Daoy (cell line): ENCODE measurements around the gene DDX47. TPM values are rescaled to one million over a fixed set of nuclear protein-coding genes. Genes with fewer than 3 reads are reported as not detected.
"Not testable (repeated sequence)": the region's sequence is repeated elsewhere in the genome, so short reads cannot be mapped to it uniquely, and the experiment has no call there.

Source experiments
- DNase-seq: peaks from one replicate; pipeline ENCODE4 v3.0.0-alpha.2; 2015; ENCODE audit warnings: low read depth
- total RNA-seq: library from RNA; depleted of rRNA; stranded (reverse); fragments of >200 nt; shearing (Covaris generic); gene quantifications from 2 replicates; pipeline ENCODE4 v1.2.3, GENCODE V29; 2014

Gene DDX47
- total RNA-seq, 1 experiment from 2014 or later: 269 TPM

DNA sequence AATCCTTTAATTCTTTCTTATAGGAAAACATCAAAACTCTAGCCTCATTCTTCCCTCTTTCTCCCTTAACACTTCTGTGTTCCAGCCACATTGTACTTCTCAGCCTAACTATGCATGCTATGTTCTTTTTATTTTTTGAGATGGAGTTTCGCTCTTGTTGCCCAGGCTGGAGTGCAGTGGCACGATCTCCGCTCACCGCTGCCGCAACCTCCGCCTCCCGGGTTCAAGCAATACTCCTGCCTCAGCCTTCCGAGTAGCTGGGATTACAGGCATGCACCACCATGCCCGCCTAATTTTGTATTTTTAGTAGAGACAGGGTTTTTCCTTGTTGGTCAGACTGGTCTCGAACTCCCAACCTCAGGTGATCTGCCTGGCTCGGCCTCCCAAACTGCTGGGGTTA is 7.2 kb downstream of the DDX47 start:
- DNase-seq: not testable (repeated sequence)

DNA sequence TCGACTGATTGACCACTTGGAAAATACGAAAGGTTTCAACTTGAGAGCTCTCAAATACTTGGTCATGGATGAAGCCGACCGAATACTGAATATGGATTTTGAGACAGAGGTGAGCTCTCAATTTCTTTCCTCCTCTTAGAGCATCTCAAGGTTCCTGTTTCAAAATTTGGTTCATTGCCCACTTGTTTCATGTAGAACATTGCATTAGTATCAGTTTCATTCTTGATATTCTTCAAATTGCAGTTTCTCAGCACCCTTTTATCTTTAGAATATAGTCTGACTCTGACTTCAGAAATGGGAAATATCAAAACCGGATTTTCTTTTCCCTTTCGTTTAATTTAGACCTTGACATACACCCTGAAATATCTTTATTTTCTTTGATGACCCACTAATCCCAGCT is 8.8 kb downstream of the DDX47 start:
- DNase-seq: no peak

DNA sequence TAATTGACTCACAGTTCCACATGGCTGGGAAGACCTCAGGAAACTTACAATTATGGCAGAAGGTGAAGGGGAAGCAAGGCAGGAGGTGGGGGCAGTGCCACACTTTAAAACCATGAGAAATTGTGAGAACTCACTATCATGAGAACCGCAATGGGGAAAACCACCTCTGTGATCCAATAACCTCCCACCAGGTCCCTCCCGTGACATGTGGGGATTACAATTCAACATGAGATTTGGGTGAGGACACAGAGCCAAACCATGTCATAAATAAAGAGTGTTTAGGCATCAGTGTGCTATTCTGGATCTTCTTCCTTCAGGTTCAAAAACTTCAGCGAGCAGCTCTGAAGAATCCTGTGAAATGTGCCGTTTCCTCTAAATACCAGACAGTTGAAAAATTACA is 9.7 kb downstream of the DDX47 start:
- peak; percentile 90 for DNase-seq

DNA sequence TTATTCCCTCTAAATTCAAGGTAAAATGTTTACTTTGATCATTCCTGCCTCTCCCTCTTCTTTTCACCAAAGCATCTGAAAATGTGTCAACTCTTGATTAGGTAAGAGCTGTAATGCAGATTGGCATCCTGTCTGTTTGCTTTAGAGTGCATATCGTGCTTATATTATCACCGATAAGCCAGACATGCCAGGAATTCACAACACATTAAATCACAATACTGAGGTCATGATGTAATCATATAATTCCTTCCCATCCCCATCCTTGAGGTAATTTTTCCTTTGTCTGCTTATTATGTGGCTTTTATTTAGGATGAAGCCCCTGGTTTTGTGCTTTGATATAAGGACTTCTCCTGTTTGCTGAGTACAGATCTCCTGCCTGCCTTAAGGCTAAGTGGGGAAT is 10.2 kb downstream of the DDX47 start:
- peak; percentile 90 for DNase-seq

DNA sequence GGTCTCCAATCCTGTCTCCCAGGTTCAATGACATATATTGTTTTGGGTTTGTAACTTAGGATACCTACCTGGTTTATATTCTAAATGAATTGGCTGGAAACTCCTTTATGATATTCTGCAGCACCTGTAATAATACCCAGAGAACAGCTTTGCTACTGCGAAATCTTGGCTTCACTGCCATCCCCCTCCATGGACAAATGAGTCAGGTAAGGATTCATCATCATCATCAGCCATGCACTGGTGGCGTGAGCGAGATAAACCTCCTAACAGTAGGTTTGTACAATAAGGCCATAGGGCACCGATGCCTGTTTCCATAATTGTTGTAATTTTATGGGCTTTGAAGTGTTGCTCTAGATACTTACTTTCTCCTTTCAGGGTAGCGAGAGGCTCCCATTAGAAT is 10.7 kb downstream of the DDX47 start:
- DNase-seq: peak; percentile 81

DNA sequence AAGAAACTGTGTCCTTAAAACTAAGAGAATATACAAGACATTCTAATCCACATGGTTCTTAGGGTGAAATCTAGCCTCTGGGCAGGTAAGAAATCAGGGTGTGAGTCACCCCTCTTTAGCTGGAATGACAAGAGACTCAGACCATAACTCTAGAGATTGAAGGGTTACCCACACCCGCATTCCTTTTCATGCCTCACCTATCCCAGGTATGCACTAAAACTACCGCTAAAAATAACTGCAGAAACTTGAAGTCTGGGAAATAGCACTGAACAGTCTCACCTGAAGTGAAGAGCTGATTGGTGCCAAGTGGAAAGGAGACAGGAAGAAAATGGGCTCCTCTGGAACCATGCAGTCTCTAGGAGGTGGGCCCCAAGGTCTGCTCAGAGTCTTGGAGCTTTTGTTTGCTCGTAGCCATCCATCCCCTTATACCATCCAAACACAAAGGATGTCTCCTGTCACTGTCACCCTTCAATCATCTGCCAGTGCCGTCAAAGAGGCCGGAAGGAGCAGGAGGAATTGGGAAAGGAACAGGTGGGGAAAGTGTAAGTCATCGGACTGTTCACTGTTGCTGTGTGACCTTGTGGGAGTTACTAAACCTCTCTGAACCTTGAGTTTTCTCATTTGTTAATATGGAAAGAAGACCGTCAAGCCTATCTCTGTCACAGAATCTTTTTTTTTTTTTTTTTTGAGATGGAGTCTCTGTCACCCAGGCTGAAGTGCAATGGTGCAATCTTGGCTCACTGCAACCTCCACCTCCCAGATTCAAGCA is 22.4 kb downstream of the DDX47 start:
- DNase-seq: peak; percentile 72

DNA sequence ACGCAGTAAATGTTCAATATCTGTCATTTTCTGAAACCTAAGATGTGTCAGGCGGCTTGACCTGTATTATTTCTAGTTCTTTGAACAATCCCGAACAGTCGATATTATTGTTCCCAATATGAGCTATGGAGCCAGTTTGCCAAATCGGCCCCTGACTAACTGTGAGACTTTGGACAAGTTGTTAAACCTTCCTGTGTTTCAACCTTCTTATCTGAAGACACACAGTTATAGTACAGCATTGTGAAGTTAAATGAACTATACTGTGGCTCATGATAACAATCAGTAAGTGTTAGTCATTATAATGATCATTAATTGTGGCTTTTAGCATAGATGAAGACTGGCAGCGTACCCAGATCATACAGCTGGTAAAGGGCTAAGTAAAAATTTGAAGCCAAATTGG is 23.4 kb downstream of the DDX47 start:
- DNase-seq: no peak

DNA sequence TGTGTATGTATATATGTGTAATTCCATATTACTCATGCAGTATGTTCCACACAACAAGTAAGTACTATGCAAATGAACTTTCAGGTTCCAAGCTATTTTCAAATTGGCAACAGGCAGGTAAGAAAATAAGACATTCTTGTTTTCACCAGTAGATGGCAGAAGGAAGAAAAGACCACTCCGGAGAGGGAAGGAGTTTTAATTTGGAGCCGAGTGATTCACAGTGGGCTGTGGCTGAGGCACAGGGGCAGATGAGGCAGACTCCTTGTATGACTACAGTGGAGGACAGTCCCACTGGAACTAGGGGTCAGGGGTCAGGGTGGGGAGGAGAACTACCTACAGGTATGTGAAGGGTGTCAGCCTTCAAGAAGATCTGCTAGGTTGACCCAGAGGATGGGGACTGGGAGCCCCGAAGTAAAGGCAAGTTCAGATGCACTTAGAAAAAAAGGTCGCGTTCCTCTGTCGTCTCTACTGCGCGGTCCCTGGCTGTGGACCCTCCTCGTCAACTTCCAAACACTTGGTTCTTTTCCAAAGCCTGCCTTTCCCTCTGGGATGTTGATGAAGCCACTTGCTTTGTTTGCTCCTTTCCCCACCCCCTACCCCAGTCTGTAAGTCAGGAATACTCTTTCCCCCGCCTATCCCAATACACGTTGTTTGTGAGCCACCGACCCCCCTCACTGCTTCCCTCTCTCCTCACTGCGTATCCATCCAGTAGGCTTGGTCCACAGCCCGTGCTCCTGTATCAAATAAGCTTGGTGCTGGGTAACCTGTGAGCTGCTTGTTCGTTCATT is 24.1 kb downstream of the DDX47 start:
- peak; percentile 83 for DNase-seq

DNA sequence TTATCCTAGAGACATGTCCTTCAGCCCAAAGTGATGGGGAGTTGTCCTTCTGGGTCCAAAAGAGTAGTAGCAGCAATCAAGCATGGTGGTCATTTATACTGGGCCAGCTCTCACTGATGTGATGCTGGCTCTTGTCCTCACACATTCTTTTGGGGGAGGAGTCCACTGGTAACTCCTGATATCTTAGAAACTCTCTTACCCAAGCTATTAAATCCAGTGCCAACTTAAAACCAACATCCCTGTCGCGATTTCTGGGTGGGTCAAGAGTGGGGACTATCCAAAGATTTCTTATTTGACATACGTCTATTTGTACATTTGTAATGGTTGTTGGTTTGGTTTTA is 24.6 kb downstream of the DDX47 start:
- DNase-seq: no peak

DNA sequence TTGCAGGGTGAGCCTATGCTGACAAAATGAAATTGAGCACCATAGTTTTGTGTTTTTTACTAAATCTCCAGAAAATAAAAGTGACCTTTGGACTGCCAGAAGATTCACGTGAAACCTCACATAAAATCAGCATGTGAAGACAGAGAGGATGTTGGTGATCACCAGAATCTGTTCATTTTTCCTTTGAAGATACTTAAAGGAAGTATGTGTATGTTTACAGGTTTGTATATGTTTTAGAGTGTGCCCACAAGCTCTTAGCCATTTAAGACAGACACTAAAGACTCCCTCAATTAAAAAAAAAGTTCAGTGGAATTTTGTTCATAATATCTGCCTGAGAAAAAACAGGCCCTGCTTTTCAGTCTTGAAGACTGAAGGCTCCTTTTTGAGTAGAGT is 25.9 kb downstream of the DDX47 start:
- DNase-seq: no peak

DNA sequence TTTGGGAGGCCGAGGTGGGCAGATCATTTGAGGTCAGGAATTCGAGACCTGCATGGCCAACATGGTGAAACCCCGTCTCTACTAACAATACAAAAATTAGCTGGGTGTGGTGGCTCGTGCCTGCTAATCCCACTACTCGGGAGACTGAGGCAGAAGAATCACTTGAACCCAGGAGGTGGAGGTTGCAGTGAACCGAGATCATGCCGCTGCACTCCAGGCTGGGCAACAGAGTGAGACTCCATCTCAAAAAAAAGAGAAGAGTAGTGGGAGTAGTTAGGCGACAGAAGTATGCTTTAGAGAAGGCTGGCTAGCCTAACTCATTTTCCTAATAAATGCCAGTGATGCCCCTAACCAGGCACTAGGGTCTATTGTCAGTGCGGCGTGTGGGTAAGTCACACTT is 26.3 kb downstream of the DDX47 start:
- DNase-seq: not testable (repeated sequence)

DNA sequence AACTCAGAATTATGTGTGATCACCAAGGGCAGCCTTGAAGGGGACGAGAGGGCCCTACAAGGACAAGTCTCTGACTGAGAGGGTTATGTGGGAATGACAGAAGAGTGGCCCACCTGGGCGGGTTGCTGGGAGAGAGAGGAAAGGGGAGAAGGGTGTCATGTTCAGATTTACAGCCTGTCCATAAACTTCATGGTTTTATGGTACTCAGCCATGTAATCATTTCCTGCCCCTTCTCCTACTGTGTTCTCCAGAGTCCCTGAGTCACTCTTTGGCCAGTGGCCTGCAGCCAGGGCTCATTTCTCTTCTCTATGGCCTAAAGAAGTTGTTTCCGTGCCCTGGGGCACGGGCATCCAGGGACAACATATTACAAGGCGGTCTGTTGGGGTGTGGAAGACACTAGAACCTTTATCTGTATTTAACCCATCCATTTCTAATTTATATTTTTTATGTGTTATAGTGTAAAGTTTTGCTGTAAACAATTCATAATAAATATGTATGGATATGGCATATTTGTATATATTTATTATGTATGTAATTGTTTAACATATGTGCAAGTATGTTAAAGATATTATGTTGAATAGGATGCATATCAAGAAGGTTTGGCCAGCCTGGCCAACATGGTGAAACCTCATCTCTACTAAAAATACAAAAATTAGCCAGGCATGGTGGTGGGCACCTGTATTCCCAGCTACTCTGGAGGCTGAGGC is 26.9 kb downstream of the DDX47 start:
- DNase-seq: peak; percentile 93

DNA sequence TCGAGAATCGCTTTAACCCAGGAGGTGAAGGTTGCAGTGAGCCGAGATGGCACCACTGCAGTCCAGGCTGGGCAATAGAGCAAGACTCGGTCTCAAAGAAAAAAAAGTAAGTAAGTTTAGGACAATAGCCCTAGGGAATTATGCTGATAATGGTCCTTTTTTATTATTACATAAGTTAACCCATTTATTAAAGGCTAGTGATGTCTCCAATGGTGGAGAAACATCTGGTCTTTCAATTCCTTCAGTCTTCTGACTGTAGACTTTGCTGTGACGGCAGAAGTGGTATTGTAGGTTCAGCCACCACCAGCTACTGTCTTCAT is 27.4 kb downstream of the DDX47 start:
- DNase-seq: no peak

DNA sequence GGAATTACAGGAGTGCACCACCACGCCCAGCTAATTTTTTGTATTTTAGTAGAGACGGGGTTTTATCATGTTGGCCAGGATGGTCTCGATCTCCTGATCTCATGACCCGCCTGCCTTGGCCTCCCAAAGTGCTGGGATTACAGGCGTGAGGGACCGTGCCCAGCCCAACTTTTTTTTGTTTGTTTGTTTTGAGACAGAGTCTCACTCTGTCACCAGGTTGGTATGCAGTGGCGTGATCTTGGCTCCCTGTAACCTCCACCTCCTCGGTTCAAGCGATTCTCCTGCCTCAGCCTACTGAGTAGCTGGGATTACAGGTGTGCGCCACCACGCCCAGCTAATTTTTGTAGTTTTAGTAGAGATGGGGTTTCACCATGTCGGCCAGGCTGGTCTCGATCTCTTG is 28.3 kb downstream of the DDX47 start:
- DNase-seq: not testable (repeated sequence)

DNA sequence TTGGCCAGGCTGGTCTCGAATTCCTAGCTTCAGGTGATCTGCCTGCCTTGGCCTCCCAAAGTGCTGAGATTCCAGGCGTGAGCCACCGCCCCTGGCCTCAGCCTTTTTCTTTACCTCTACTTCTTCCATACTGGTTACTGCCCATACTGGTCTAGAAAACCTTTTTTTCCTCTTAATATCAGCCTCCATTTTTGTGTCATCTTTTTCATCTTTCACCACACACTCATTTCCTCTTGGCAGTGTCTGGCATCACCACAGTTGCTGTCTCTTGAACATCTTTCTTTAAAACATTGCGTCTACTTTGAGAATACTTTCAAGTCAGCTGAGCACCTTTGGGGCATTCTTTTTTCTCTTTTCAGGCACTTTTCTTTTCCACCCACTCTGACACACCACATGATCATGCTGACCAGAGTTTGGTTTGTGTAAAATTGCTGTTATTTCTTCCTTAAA is 32.7 kb downstream of the DDX47 start:
- DNase-seq: no peak

DNA sequence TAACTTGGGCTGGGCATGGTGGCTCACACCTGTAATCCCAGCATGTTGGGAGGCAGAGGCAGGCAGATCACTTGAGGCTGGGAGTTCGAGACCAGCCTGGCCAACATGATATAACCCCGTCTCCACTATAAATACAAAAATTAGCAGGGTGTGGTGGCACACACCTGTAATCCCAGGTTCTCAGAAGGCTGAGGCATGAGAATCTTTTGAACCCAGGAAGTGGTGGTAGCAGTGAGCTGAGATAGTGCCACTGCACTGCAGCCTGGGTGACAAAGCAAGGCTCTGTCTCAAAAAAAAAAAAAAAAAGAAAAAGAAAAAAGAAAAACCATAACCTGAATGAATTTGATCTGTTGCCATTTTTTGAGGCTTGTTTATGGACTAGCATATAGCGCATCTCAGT is 33.6 kb downstream of the DDX47 start:
- DNase-seq: not testable (repeated sequence)

DNA sequence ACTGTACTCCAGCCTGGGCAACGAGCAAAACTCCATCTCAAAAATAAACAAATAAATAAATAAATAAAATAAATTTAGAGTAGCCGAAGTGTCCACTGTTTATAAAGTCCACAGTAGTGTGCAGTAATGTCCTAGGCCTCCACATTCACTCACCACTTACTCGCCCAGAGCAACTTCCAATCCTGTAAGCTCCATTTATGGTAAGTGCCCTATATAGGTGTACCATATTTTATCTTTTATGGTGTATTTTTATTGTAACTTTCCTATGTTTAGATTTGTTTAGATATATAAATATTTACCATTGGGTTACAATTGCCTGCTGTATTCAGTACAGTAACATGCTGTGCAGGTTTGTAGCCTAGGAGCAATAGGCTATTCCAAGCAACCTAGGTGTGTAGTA is 40.3 kb downstream of the DDX47 start:
- no peak for DNase-seq

DNA sequence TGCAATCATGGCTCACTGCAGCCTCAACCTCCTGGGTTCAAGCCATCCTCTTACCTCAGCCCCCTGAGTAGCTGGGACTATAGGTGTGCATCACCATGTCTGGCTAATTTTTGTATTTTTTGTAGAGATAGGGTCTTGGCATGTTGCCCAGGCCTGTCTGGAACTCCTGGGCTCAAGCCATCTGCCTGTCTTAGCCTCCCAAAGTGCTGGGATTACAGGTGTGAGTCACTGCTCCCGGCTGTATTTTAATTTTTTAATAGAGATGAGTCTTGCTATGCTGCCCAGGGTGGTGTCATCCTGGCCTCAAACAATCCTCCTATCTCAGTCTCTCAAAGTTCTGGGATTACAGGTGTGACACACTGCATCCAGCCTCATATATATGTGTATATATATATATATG is 46.5 kb downstream of the DDX47 start:
- DNase-seq: peak; percentile 59

DNA sequence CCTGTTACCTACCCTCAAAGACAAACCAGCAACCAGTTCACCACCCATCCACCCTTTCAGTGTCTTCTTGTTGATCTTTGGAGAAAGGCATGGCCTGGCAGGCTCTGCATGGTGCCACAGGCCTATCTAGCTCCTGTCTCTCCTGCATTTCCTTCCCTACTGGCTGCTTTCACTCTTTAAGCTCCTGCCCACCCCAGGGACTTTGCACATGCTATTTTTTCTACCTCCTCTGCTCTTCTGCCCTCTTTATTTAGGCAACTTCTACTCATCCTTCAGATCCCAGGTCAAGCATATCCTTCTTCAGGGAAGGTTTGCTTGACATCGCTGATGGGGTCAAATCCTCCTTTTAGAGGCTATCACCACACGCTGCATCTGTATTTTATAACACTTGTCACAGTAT is 51.1 kb downstream of the DDX47 start:
- DNase-seq: no peak

DNA sequence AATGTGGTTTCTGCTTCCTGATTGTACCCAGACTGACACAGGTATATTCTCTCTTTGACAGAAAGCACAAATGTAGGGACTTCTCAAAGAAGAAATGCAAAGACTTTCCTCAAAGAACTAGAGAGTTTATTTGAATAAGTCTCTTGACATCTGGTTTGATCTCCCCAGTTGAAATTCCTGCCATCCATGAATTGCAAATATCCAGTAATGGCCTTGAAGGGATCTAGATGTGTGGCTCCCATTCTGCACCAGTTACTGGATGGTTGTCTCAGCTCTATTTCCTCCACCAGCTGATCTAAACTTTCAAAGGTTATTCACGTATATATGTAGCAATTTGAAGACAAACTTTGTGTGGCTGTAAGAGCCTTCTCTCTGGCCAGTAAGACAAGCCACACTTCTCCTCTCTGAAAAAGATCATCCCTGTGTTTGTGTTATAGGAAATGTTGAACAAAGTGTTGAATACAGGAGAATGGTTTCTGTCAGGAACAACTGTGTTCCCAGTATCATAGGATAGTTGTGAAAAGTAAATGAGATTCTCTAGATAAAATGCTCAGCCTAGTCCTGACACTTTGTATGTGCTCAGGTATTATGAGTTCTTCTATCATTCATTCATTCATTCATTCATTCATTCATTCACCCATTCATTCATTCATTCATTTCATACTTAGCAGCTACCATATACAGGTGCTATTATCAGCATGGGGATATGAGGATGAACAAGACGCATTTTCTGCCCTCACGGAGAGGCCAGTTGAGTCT is 55.5 kb downstream of the DDX47 start:
- DNase-seq: no peak

DNA sequence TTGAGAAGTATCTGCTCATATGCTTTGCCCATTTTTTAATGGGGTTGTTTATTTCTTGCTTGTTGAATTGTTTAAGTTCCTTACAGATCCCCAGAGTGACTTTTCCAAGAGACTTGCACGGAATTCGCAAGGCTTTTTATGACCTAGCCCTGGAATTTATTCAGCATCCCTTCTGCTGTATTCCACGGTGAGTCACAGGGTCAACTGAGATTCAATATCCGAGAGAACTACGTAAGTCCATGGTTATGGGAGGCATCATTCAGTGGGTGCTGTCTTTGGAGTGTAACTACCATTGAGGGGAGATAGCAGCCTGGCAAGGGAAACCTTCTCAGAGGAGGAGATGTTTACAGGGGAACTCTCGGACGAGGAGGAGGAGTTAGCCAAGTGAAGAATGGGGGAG is 57.3 kb downstream of the DDX47 start:
- peak; percentile 80 for DNase-seq

DNA sequence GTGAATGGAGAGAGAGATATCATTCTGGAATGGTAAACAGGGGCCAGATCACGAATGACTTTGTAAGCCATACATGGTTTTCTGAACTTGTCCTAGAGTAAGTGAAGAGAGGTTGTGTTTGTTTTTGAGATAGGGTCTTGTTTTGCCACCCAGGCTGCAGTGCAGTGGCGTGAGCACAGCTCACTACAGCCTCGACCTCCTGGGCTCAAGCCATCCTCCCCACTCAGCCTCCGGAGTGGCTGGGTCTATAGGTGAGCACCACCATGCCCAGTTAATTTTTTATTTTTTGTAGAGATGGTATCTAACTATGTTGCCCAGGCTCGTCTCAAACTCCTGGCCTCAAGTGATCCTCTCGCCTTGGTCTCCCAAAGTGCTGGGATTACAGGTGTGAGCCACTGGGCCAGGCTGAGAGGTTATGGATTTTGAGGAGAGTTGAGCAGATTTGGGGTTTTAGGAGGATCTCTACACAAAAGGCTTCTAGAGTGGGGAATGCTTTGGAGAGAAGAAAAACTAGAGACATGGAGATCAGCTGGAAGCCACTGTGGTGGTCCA is 58.5 kb downstream of the DDX47 start:
- no peak for DNase-seq
